GDM1 (cell line): Measurements from ENCODE around the gene OXCT1.
A peak's percentile ranks its signal among the peaks of the same experiment; 100 is the strongest.
"Not testable (repeated sequence)": the region's sequence is repeated elsewhere in the genome, so short reads cannot be mapped to it uniquely, and the experiment has no call there.

Experiments used
- DNase-seq: peaks from one replicate; lab custom pipeline; 2025; lab: John Stamatoyannopoulos, UW

Gene OXCT1

GRCh38 chr5:41874512-41875060, 4.4 kb upstream of the OXCT1 start:
- DNase-seq, result no peak

- DNase-seq, result no peak
Observed at GRCh38 chr5:41871852-41872251, 1.6 kb upstream of the OXCT1 start.

- DNase-seq, result no peak
Observed at GRCh38 chr5:41870627-41871048, 413 bp upstream of the OXCT1 start.

- no peak for DNase-seq
Observed at GRCh38 chr5:41869151-41869723, 988 bp downstream of the OXCT1 start.

GRCh38 chr5:41863871-41864486, 6.2 kb downstream of the OXCT1 start:
- no peak for DNase-seq

- no peak for DNase-seq
Observed at GRCh38 chr5:41858890-41859289, 11.3 kb downstream of the OXCT1 start.

- no peak for DNase-seq
Observed at GRCh38 chr5:41857989-41858388, 12.2 kb downstream of the OXCT1 start.

- peak; percentile 30 for DNase-seq
Observed at GRCh38 chr5:41856644-41857491, 13.4 kb downstream of the OXCT1 start.

- no peak for DNase-seq
Observed at GRCh38 chr5:41852293-41852692, 17.9 kb downstream of the OXCT1 start.

- no peak for DNase-seq
Observed at GRCh38 chr5:41851116-41851515, 19.1 kb downstream of the OXCT1 start.

GRCh38 chr5:41848983-41849382, 21.2 kb downstream of the OXCT1 start:
- no peak for DNase-seq

- not testable (repeated sequence) for DNase-seq
Observed at GRCh38 chr5:41845751-41846150, 24.5 kb downstream of the OXCT1 start.

- no peak for DNase-seq
Observed at GRCh38 chr5:41844502-41844901, 25.7 kb downstream of the OXCT1 start.

GRCh38 chr5:41843456-41844370, 26.5 kb downstream of the OXCT1 start:
- no peak for DNase-seq

- DNase-seq, result no peak
Observed at GRCh38 chr5:41842777-41843176, 27.4 kb downstream of the OXCT1 start.

GRCh38 chr5:41841325-41841724, 28.9 kb downstream of the OXCT1 start:
- no peak for DNase-seq

- no peak for DNase-seq
Observed at GRCh38 chr5:41840251-41840650, 30.0 kb downstream of the OXCT1 start.

GRCh38 chr5:41837793-41838192, 32.4 kb downstream of the OXCT1 start:
- DNase-seq, result no peak

GRCh38 chr5:41835645-41836044, 34.6 kb downstream of the OXCT1 start:
- no peak for DNase-seq

- no peak for DNase-seq
Observed at GRCh38 chr5:41834506-41834905, 35.7 kb downstream of the OXCT1 start.

- DNase-seq, result no peak
Observed at GRCh38 chr5:41832430-41832829, 37.8 kb downstream of the OXCT1 start.

GRCh38 chr5:41831155-41831554, 39.1 kb downstream of the OXCT1 start:
- no peak for DNase-seq
